Lower leg skin (tissue), 3 donors: Measurements from ENCODE around the gene SCAPER.

ENCODE experiments used
- POLR2A ChIP-seq, 2 donors: fragments of 450-650 bp; IDR thresholded peaks; one replicate each; pipeline ENCODE4 v1.6.1; 2016 to 2017; ENCODE audit warnings: antibody characterized with exemption in 2 of 2, mild to moderate bottlenecking in 1 of 2, moderate library complexity in 1 of 2
- TF ChIP-seq, protein P1 (sequence below), 3 donors: fragments of 450-650 bp; IDR thresholded peaks; one replicate each; pipeline ENCODE4 v1.5.1; 2016; ENCODE audit warnings: antibody characterized with exemption in 3 of 3, mild to moderate bottlenecking in 3 of 3, moderate library complexity in 2 of 3

DNA sequence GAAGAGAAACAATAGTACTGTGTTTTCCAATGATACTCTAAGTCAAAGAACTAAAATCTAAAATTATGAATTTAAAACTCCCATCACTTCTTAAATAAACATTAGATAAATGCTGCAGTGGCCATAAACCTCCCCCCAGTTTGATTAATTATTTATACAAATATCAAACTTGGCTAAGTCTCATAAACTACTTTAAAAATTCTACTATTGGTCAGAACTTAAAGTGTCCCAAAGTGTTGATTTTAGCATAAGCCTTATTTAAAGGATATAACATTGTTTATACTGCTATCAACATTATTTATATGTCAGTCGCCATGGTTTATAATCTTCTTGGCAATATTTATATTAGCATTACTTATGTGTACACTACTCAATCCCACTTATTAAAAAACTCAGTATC is 132.4 kb downstream of the SCAPER start:
- TF ChIP-seq, protein P1, sequence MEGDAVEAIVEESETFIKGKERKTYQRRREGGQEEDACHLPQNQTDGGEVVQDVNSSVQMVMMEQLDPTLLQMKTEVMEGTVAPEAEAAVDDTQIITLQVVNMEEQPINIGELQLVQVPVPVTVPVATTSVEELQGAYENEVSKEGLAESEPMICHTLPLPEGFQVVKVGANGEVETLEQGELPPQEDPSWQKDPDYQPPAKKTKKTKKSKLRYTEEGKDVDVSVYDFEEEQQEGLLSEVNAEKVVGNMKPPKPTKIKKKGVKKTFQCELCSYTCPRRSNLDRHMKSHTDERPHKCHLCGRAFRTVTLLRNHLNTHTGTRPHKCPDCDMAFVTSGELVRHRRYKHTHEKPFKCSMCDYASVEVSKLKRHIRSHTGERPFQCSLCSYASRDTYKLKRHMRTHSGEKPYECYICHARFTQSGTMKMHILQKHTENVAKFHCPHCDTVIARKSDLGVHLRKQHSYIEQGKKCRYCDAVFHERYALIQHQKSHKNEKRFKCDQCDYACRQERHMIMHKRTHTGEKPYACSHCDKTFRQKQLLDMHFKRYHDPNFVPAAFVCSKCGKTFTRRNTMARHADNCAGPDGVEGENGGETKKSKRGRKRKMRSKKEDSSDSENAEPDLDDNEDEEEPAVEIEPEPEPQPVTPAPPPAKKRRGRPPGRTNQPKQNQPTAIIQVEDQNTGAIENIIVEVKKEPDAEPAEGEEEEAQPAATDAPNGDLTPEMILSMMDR (IDR thresholded peaks at IDR 0.05) = no peak
- no peak for TF ChIP-seq POLR2A (IDR thresholded peaks at IDR 0.05)
